ENCODE data around the gene ARMS2.

ARMS2 gene

GRCh38 chr10:122454071-122454470 lies 382 bp upstream of the ARMS2 start:
- DNase-seq (ENCODE audit: low spot score): no peak
- no peak for TF ChIP-seq CTCF (IDR thresholded peaks at IDR 0.05; ENCODE audit: extremely low read depth, missing control alignments)

DNA sequence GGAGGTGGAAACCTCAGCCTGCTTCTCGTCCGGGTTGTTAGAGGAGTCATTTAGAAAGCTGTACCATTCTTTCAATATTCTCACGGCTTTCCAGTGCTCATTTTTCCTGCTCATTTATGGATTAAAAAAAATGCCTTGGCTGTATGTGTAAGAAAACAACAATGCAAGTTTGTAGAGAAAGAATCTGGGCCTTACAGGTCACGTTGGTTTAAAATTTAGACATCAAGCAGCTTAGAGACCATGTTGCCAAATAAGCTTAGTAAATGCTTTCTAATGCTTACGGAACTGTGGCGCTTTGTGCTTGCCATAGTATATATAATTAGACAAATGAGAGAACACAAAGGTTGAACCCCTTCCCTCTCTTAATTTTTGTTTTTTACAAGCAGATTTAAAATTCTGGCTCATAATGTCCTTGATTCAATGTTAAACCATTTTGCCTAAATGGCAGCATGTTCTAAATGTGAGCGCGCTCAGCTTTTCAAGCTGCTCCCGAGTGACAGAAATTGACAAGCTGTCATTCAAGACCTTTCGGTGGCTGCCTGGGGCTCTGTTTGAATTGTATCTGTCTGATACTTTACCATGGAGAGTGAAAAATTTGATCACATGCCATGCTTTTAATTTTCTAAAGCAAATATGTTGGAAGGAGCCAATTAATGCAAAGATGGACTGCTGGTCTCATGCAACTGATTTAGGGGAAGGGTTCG lies 1.1 kb downstream of the ARMS2 start:
- no peak for DNase-seq (ENCODE audit: low spot score)
- no peak for TF ChIP-seq CTCF (IDR thresholded peaks at IDR 0.05; ENCODE audit: extremely low read depth, missing control alignments)

- TF ChIP-seq CTCF (IDR thresholded peaks at IDR 0.05; ENCODE audit: extremely low read depth, missing control alignments): no peak
- DNase-seq (ENCODE audit: low spot score): no peak
These were observed 3.5 kb downstream of the ARMS2 start for GRCh38 chr10:122457934-122458333.

DNA sequence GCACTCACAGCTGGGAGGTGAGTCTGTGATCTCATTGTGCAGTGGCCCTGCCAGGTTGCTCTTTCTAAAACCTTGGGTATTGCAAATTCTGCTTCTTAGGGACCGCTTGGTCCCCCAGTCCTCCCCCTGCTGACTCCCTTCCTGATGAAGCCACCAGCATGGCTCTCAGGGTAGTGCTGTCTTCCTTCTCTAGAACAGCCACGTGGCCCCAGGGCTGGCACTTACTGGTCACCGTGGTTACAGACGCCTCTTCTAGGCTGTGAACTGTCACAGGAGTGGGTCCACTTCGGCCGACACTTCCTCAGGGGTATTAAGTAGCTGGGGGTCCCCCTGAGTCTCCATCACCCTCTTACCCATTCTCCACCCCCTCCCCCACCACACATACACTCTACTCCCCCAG lies 4.2 kb downstream of the ARMS2 start:
- no peak for TF ChIP-seq CTCF (IDR thresholded peaks at IDR 0.05; ENCODE audit: extremely low read depth, missing control alignments)

GRCh38 chr10:122459561-122460273 lies 5.3 kb downstream of the ARMS2 start:
- no peak for DNase-seq (ENCODE audit: low spot score)
- no peak for TF ChIP-seq CTCF (IDR thresholded peaks at IDR 0.05; ENCODE audit: extremely low read depth, missing control alignments)

More for the DNA sequence above, 4.2 kb downstream of the ARMS2 start:
- DNase-seq (ENCODE audit: low spot score): no peak

DNA sequence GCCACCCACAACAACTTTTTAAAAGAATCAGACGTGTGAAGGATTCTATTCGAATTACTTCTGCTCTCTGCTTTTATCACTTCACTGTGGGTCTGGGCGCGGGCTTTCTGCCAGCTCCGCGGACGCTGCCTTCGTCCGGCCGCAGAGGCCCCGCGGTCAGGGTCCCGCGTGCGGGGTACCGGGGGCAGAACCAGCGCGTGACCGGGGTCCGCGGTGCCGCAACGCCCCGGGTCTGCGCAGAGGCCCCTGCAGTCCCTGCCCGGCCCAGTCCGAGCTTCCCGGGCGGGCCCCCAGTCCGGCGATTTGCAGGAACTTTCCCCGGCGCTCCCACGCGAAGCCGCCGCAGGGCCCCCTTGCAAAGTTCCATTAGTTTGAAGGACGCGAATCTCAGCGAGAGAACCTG lies 6.4 kb downstream of the ARMS2 start:
- no peak for DNase-seq (ENCODE audit: low spot score)
- no peak for TF ChIP-seq CTCF (IDR thresholded peaks at IDR 0.05; ENCODE audit: extremely low read depth, missing control alignments)

DNA sequence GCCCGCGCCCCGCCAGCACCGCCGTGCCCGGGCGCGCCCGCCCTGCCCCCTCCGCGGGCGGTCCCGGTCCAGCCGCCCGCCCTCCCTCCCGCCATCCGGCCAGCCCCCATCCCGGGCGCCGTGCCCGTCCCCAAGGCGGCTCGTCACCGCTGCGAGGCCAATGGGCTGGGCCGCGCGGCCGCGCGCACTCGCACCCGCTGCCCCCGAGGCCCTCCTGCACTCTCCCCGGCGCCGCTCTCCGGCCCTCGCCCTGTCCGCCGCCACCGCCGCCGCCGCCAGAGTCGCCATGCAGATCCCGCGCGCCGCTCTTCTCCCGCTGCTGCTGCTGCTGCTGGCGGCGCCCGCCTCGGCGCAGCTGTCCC lies 6.9 kb downstream of the ARMS2 start, which contains the start of gene HTRA1:
HTRA1 (plus strand) TSS at position 187 of the 362 bp plus-strand sequence; CDS start at position 287, 100 bp downstream.
- TF ChIP-seq CTCF (IDR thresholded peaks at IDR 0.05; ENCODE audit: extremely low read depth, missing control alignments): no peak
- no peak for DNase-seq (ENCODE audit: low spot score)

All from GM20000 (cell line).